ENCODE data around the gene SNX11.
A peak's percentile ranks its signal among the peaks of the same experiment; 100 is the strongest.
"Not testable (repeated sequence)": the region's sequence is repeated elsewhere in the genome, so short reads cannot be mapped to it uniquely, and the experiment has no call there.

Gene SNX11

GRCh38 chr17:48066192-48066591 lies 41.4 kb upstream of the SNX11 start:
- no peak for TF ChIP-seq CTCF (IDR thresholded peaks at IDR 0.05)
- no peak for DNase-seq (ENCODE audit: low spot score)
- Histone ChIP-seq H3K27ac (no peak overlapping the region), H3K4me3 (no peak overlapping the region)

GRCh38 chr17:48066656-48067055 lies 40.9 kb upstream of the SNX11 start:
- TF ChIP-seq CTCF (IDR thresholded peaks at IDR 0.05): no peak
- no peak for DNase-seq (ENCODE audit: low spot score)
- Histone ChIP-seq H3K4me3 (no peak overlapping the region), H3K27ac (no peak overlapping the region)

GRCh38 chr17:48067245-48067644 lies 40.3 kb upstream of the SNX11 start:
- TF ChIP-seq CTCF (IDR thresholded peaks at IDR 0.05): no peak
- no peak for DNase-seq (ENCODE audit: low spot score)
- H3K27ac ChIP-seq: no peak overlapping the region
- H3K4me3 ChIP-seq: no peak overlapping the region

- peak overlapping the region in 1 of 2 donors; percentile 15 for H3K27ac ChIP-seq
- not testable (repeated sequence) for H3K4me3 ChIP-seq; DNase-seq (ENCODE audit: low spot score)
These were observed 39.8 kb upstream of the SNX11 start for GRCh38 chr17:48067808-48068207.

GRCh38 chr17:48068491-48068961 lies 39.0 kb upstream of the SNX11 start:
- DNase-seq (ENCODE audit: low spot score): no peak
- Histone ChIP-seq H3K27ac (no peak overlapping the region), H3K4me3 (no peak overlapping the region)
- no peak for TF ChIP-seq CTCF (IDR thresholded peaks at IDR 0.05)

GRCh38 chr17:48070195-48070594 lies 37.4 kb upstream of the SNX11 start:
- no peak for DNase-seq (ENCODE audit: low spot score)
- H3K27ac ChIP-seq: no peak overlapping the region
- no peak for TF ChIP-seq CTCF (IDR thresholded peaks at IDR 0.05)
- no peak overlapping the region for H3K4me3 ChIP-seq

GRCh38 chr17:48071654-48072053 lies 35.9 kb upstream of the SNX11 start:
- TF ChIP-seq CTCF (IDR thresholded peaks at IDR 0.05): no peak
- H3K27ac ChIP-seq: no peak overlapping the region
- no peak overlapping the region for H3K4me3 ChIP-seq
- no peak for DNase-seq (ENCODE audit: low spot score)

- H3K4me3 ChIP-seq; H3K27ac ChIP-seq; DNase-seq (ENCODE audit: low spot score): not testable (repeated sequence)
These were observed 34.8 kb upstream of the SNX11 start for GRCh38 chr17:48072811-48073210.

- not testable (repeated sequence) for H3K4me3 ChIP-seq; DNase-seq (ENCODE audit: low spot score)
- H3K27ac ChIP-seq: peak overlapping the region in 1 of 2 donors; percentile 48
These were observed 33.9 kb upstream of the SNX11 start for GRCh38 chr17:48073566-48074094.
